Measurements from ENCODE around the gene AUH.

AUH gene

GRCh38 chr9:91243029-91243428 lies 118.7 kb downstream of the AUH start:
- DNase-seq: no peak

- no peak for DNase-seq
These were observed 119.8 kb downstream of the AUH start for GRCh38 chr9:91241909-91242308.

GRCh38 chr9:91240596-91241165 lies 121.0 kb downstream of the AUH start:
- DNase-seq: no peak

- no peak for DNase-seq
These were observed 122.2 kb downstream of the AUH start for GRCh38 chr9:91239367-91240111.

GRCh38 chr9:91234523-91234922 lies 127.2 kb downstream of the AUH start:
- DNase-seq: no peak

- no peak for DNase-seq
These were observed 130.1 kb downstream of the AUH start for GRCh38 chr9:91231619-91232018.

GRCh38 chr9:91223000-91223399 lies 138.7 kb downstream of the AUH start:
- no peak for DNase-seq

- no peak for DNase-seq
These were observed 139.3 kb downstream of the AUH start for GRCh38 chr9:91222457-91222856.

- no peak for DNase-seq
These were observed 140.4 kb downstream of the AUH start for GRCh38 chr9:91221332-91221731.

GRCh38 chr9:91220491-91221135 lies 141.1 kb downstream of the AUH start:
- no peak for DNase-seq

GRCh38 chr9:91220021-91220420 lies 141.7 kb downstream of the AUH start:
- DNase-seq: no peak

GRCh38 chr9:91219557-91219956 lies 142.2 kb downstream of the AUH start:
- no peak for DNase-seq

- no peak for DNase-seq
These were observed 144.3 kb downstream of the AUH start for GRCh38 chr9:91217388-91217787.

- DNase-seq: no peak
These were observed 146.9 kb downstream of the AUH start for GRCh38 chr9:91214867-91215266.

- DNase-seq: no peak
These were observed 147.6 kb downstream of the AUH start for GRCh38 chr9:91214086-91214485.

GRCh38 chr9:91212596-91213243 lies 149.0 kb downstream of the AUH start:
- no peak for DNase-seq

- no peak for DNase-seq
These were observed 149.8 kb downstream of the AUH start for GRCh38 chr9:91211919-91212318.

GRCh38 chr9:91211414-91211813 lies 150.3 kb downstream of the AUH start:
- DNase-seq: no peak

- no peak for DNase-seq
These were observed 151.4 kb downstream of the AUH start for GRCh38 chr9:91210318-91210717.

- DNase-seq: peak in 2 of 3 donors; percentile 40 to 48
These were observed 152.9 kb downstream of the AUH start for GRCh38 chr9:91208837-91209236.

GRCh38 chr9:91208419-91208745 lies 153.3 kb downstream of the AUH start:
- no peak for DNase-seq

GRCh38 chr9:91207729-91208418 lies 153.8 kb downstream of the AUH start:
- peak; percentile 40 to 76 (median 61) for DNase-seq

- DNase-seq: no peak
These were observed 154.4 kb downstream of the AUH start for GRCh38 chr9:91207397-91207728.

Data from suppressor macrophage treated with lipopolysaccharide for 1 hour (primary cell).